Neuron (in vitro differentiated cells): ENCODE data around the gene RPS3A.
A peak's percentile ranks its signal among the peaks of the same experiment; 100 is the strongest.

Experiments used
- H2AFZ ChIP-seq: one replicate; pipeline ENCODE4 v1.6.1; 2013; ENCODE audit warnings: low read depth, mild to moderate bottlenecking, inconsistent platforms, low read length, moderate library complexity
- H3K27me3 ChIP-seq: one replicate; pipeline ENCODE4 v1.6.1; 2013; ENCODE audit warnings: low read length; ENCODE audit not compliant: insufficient read depth
- H3K36me3 ChIP-seq: one replicate; pipeline ENCODE4 v1.6.1; 2013; ENCODE audit warnings: low read length; ENCODE audit not compliant: insufficient read depth
- H3K4me1 ChIP-seq: one replicate; pipeline ENCODE4 v1.6.1; 2013; ENCODE audit warnings: low read length; ENCODE audit not compliant: insufficient read depth
- H3K4me3 ChIP-seq: 2 replicates; pipeline ENCODE4 v1.5.1; 2013; ENCODE audit warnings: mild to moderate bottlenecking, low read length, moderate library complexity
- H3K9me3 ChIP-seq: one replicate; pipeline ENCODE4 v1.6.1; 2013; ENCODE audit warnings: low read length

RPS3A gene

GRCh38 chr4:151097759-151098158 lies 1.7 kb upstream of the RPS3A start:
- H3K27me3 ChIP-seq: no peaks in the 10 kb centered on the region
- no peaks in the 10 kb centered on the region for H3K9me3 ChIP-seq

GRCh38 chr4:151098979-151099228 lies 524 bp upstream of the RPS3A start:
- peak overlapping the region; percentile 98 for H2AFZ ChIP-seq
- peaks cover 33% of the 10 kb centered on the region for H3K36me3 ChIP-seq
- H3K9me3 ChIP-seq: no peaks in the 10 kb centered on the region
- peak overlapping the region; percentile 75 for H3K4me3 ChIP-seq
- peaks cover 15% of the 10 kb centered on the region for H3K4me1 ChIP-seq
- H3K27me3 ChIP-seq: no peaks in the 10 kb centered on the region

More at GRCh38 chr4:151097759-151098158, 1.7 kb upstream of the RPS3A start:
- peaks cover 15% of the 10 kb centered on the region for H3K4me1 ChIP-seq
- H3K36me3 ChIP-seq: peaks cover 22% of the 10 kb centered on the region
- no peak overlapping the region for H2AFZ ChIP-seq
- no peak overlapping the region for H3K4me3 ChIP-seq

DNA sequence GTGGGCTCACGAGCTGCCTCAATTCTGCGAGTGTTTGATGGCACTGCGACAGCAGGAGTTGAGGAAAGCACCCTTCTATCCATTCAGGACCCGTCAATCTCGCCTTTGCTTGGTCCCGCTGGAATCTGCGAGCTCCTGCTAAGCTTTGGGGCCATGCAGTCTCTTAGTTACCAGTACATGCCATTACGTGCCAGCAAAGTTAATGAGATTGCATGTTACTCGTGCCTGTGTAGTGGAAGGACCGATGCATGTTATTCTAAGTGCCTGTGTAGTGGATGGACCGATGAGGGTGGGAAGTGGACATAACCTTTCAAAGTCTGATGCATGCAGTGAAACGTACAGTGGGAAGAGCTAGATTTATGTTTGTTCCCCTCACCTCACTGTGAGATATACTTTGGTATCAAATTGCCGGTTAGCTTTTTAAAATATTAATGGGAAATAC lies 569 bp downstream of the RPS3A start:
- Histone ChIP-seq H3K27me3 (no peaks in the 10 kb centered on the region), H3K36me3 (peaks cover 43% of the 10 kb centered on the region), H3K4me1 (peaks cover 15% of the 10 kb centered on the region), H3K4me3 (peak overlapping the region; percentile 75), H2AFZ (no peak overlapping the region), H3K9me3 (no peaks in the 10 kb centered on the region)

GRCh38 chr4:151100531-151100930 lies 1.1 kb downstream of the RPS3A start:
- H3K4me3 ChIP-seq: peak overlapping the region; percentile 75
- no peak overlapping the region for H2AFZ ChIP-seq
- H3K4me1 ChIP-seq: peaks cover 15% of the 10 kb centered on the region
- no peaks in the 10 kb centered on the region for H3K27me3 ChIP-seq
- peaks cover 47% of the 10 kb centered on the region for H3K36me3 ChIP-seq
- no peaks in the 10 kb centered on the region for H3K9me3 ChIP-seq

- Histone ChIP-seq H3K4me3 (no peak overlapping the region), H3K4me1 (peaks cover 15% of the 10 kb centered on the region), H3K9me3 (no peaks in the 10 kb centered on the region), H3K27me3 (no peaks in the 10 kb centered on the region), H2AFZ (no peak overlapping the region), H3K36me3 (peaks cover 68% of the 10 kb centered on the region)
Observed at GRCh38 chr4:151103758-151104157, 4.3 kb downstream of the RPS3A start.

- H2AFZ ChIP-seq: no peak overlapping the region
- no peaks in the 10 kb centered on the region for H3K9me3 ChIP-seq
- H3K27me3 ChIP-seq: no peaks in the 10 kb centered on the region
- H3K36me3 ChIP-seq: peaks cover 68% of the 10 kb centered on the region
- no peak overlapping the region for H3K4me3 ChIP-seq
- peaks cover 15% of the 10 kb centered on the region for H3K4me1 ChIP-seq
Observed at GRCh38 chr4:151104621-151105020, 5.2 kb downstream of the RPS3A start.

DNA sequence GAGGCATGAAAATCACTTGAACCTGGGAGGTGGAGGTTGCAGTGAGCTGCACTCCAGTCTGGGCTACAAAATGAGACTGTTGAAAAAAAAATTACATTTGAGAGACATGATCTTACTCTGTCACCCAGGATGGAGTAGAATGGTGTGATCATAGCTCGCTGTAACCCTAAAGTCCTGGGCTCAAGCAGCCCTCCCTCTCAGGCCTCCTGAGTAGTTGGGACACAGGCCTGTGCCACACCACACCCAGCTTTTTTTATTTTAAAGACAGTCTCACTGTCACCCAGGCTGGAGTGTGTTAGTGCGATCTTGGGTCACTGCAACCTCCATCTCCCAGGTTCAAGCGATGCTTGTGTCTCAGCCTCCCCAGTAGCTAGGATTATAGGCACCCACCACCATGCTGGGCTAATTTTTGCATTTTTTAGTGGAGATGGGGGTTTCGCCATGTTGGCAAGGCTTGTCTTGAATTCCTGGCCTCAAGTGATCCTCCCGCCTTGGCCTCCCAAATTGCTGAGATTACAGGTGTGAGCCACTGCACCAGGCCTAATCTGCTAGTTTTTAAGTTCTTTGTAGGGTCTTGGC lies 6.1 kb downstream of the RPS3A start:
- Histone ChIP-seq H3K4me3 (no peak overlapping the region), H3K27me3 (no peaks in the 10 kb centered on the region), H3K4me1 (peaks cover 14% of the 10 kb centered on the region), H2AFZ (no peak overlapping the region), H3K36me3 (peaks cover 71% of the 10 kb centered on the region), H3K9me3 (no peaks in the 10 kb centered on the region)

DNA sequence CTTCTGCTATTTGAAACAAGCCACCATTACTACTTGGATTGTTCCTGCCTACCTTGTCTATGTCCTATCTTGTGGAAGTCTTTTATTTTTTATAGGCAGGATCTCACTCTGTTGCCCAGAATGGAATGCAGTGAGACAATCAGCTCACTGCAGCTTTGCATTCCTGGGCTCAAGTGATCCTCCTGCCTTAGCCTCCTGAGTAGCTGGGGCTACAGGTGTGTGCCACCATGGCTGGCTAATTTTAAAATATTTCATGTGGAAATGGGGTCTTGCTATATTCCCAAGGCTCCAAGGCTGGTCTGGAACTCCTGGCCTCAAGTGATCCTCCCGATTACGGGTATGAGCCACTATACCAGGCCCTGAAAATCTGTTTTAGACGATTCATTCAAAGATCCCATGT lies 7.6 kb downstream of the RPS3A start:
- H3K4me3 ChIP-seq: no peak overlapping the region
- H3K27me3 ChIP-seq: no peaks in the 10 kb centered on the region
- peaks cover under 1% of the 10 kb centered on the region for H3K4me1 ChIP-seq
- no peak overlapping the region for H2AFZ ChIP-seq
- no peaks in the 10 kb centered on the region for H3K9me3 ChIP-seq
- H3K36me3 ChIP-seq: peaks cover 64% of the 10 kb centered on the region

- no peaks in the 10 kb centered on the region for H3K27me3 ChIP-seq
- H3K9me3 ChIP-seq: no peaks in the 10 kb centered on the region
- H3K36me3 ChIP-seq: peaks cover 40% of the 10 kb centered on the region
- no peak overlapping the region for H3K4me3 ChIP-seq
- no peak overlapping the region for H2AFZ ChIP-seq
- no peaks in the 10 kb centered on the region for H3K4me1 ChIP-seq
Observed at GRCh38 chr4:151110236-151110635, 10.8 kb downstream of the RPS3A start.

DNA sequence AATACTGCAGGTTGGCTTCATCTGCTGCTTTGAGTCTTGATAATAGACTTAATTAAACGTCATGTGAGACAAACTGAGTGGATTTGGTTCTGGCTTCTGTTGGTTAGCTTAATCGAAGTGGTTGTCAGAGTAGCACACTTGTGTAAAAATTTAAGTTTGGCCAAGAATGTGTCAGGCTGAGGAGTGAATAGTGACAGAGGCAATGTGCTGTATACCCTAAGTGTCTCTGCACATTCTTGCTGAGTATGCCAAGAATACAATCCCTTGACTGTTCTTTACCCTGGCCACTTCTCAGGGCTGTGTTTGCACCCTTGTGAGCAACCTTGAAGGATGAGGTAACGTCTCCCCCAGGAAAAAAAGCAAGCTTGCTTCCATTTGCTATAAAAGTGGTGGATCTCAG lies 14.9 kb downstream of the RPS3A start:
- Histone ChIP-seq H3K4me3 (no peak overlapping the region), H3K36me3 (peaks cover 16% of the 10 kb centered on the region), H3K27me3 (no peaks in the 10 kb centered on the region), H2AFZ (no peak overlapping the region), H3K9me3 (no peaks in the 10 kb centered on the region), H3K4me1 (no peaks in the 10 kb centered on the region)

DNA sequence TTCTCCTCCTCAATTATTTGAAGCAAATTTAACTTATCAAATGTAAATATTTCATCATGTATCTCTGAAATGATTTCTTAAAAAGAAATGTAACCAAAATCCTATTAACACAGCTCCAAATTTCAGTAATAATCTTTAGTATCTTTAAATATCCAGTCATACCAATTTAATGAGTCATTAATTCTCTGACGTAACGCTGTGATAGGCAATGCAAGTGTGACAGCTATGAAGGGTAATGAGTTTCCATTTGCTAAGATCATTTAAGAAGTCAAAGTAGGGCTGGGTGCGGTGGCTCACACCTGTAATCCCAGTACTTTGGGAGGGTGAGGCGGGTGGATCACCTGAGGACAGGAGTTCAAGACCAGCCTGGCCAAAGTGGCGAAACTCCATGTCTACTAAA lies 15.6 kb downstream of the RPS3A start:
- Histone ChIP-seq H3K9me3 (no peaks in the 10 kb centered on the region), H3K36me3 (peaks cover 14% of the 10 kb centered on the region), H3K4me3 (no peak overlapping the region), H3K4me1 (no peaks in the 10 kb centered on the region), H3K27me3 (no peaks in the 10 kb centered on the region), H2AFZ (no peak overlapping the region)

DNA sequence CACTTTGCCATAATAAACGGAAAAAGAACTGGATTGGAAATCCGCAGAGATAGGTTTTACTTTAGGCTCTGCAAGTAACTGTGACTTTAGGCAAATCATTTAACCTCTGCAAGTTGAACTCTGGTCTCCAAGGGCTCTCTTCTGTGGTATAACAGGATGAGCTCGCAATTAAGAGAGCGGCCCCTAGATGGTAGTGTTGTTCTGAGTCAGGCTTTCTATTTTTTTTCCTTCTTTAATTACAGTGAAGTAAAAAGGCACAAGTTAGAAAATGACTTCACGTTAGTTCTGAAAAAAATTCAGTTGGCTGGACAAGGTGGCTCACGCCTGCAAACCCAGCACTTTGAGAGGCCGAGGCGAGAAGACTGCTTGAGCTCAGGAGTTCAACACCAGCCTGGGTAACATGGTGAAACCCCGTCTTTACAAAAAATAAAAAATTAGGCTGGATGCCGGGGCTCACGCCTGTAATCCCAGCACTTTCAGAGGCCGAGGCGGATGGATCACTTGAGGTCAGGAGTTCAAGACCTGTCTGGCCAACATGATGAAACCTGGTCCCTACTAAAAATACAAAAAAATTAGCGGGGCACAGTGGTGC lies 18.0 kb downstream of the RPS3A start:
- Histone ChIP-seq H3K4me3 (no peak overlapping the region), H3K27me3 (no peaks in the 10 kb centered on the region), H3K4me1 (no peaks in the 10 kb centered on the region), H3K36me3 (peaks cover 10% of the 10 kb centered on the region), H2AFZ (no peak overlapping the region), H3K9me3 (no peaks in the 10 kb centered on the region)

DNA sequence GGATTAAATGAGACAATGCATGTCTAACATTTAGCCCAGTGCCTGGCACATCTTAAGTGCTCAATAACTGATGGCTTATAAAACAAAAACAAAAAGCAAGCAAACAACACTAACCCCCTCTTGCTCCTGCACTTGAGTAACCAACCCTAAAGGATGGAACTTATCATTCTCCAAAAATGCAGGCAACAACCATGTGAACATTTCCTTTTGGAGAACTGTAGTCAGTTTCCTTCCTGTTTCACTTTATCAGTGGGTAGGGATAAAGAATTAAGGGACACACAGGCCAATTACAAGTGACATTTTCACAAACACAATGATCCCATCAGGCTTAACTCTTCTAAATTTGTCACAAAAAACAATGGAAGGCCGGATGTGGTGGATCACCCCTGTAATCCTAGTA lies 30.4 kb downstream of the RPS3A start:
- no peaks in the 10 kb centered on the region for H3K4me1 ChIP-seq
- no peak overlapping the region for H3K4me3 ChIP-seq
- H3K27me3 ChIP-seq: no peaks in the 10 kb centered on the region
- H2AFZ ChIP-seq: no peak overlapping the region
- no peaks in the 10 kb centered on the region for H3K9me3 ChIP-seq
- H3K36me3 ChIP-seq: peaks cover 25% of the 10 kb centered on the region

DNA sequence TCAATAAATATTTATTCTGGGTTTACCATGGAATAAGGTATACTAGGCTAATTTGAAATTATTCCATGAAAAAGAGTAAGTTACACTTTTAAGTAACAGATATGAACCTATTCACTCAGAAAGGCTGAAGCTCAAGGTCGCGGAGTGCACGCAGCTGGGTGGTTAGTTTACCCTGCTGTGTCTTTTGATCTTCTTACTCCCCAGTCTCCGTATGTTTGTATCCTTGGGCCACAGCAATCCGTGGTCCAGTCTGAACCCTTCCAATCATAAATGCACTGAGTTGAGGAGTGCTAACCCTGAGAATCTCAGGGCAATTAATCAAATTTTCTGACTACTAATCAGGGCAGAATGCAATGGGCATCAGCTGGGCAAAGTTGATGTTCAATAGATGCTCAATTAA lies 33.9 kb downstream of the RPS3A start:
- Histone ChIP-seq H2AFZ (no peak overlapping the region), H3K9me3 (no peaks in the 10 kb centered on the region), H3K27me3 (no peaks in the 10 kb centered on the region), H3K36me3 (peaks cover 14% of the 10 kb centered on the region), H3K4me1 (no peaks in the 10 kb centered on the region), H3K4me3 (no peak overlapping the region)
